T-helper 2 cell treated with Interferon-gamma antibody and Interleukin-4, amounts not matched to agents 5 μg/mL and 100 μg/mL, for 36 hours (primary cell): ENCODE measurements around the gene ACRBP.

Experiments
- DNase-seq: peaks from one replicate; pipeline ENCODE4 v3.0.0; 2021; ENCODE audit warnings: low spot score
- H3K27ac Mint-ChIP-seq: one replicate; pipeline ENCODE4 v1.8.0; 2021; ENCODE audit warnings: mild to moderate bottlenecking, mixed read lengths
- H3K27me3 Mint-ChIP-seq: one replicate; pipeline ENCODE4 v1.8.0; 2021; ENCODE audit warnings: low read depth, mixed read lengths
- H3K36me3 Mint-ChIP-seq: one replicate; pipeline ENCODE4 v1.8.0; 2021; ENCODE audit warnings: low read depth, mixed read lengths
- H3K4me1 Mint-ChIP-seq: one replicate; pipeline ENCODE4 v1.8.0; 2021; ENCODE audit warnings: low read depth, mixed read lengths
- H3K4me3 Mint-ChIP-seq: one replicate; pipeline ENCODE4 v1.8.0; 2022; ENCODE audit warnings: mild to moderate bottlenecking, moderate library complexity, mixed read lengths
- H3K9me3 Mint-ChIP-seq: one replicate; pipeline ENCODE4 v1.8.0; 2021; ENCODE audit warnings: mixed read lengths

Gene ACRBP

DNA sequence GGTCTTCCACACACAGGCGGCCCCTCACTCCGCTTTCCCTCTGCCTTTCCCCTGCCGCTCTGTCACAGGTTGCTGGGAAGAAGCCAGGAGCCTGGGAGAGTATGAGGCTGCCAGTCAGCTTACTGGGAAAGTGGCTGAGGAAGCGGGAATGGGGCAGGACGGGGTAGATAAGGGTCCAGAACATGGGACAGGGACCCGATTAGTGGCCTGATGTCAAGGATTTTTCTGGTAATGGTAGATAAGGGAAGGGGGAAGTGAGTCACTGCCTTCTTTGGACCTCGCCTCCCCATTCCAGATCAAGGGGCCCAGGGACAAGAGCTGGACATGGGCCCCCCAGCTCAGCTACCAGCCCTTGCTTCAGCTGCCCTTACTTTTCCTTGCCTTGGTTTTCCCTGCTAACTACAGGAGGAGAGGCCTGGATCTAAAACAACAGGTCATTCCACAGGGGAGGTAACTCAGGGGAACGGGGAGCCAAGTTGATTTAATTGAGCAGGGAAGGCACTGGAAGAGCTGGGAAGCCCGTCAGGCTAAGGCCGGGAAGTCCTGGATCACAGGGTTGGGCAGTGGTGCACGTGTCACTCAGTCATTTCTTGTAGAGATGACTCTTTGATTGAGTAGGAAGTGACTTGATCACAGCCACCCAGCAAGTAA is 8.0 kb downstream of the ACRBP start:
- H3K4me3 Mint-ChIP-seq: no peak overlapping the region
- no peak overlapping the region for H3K27ac Mint-ChIP-seq

GRCh38 chr12:6638305-6638704 is 8.9 kb downstream of the ACRBP start:
- no peak overlapping the region for H3K4me3 Mint-ChIP-seq
- H3K27ac Mint-ChIP-seq: peak overlapping the region; percentile 29
- H3K4me1 Mint-ChIP-seq: peaks cover 21% of the 10 kb centered on the region
- H3K9me3 Mint-ChIP-seq: peaks cover 4% of the 10 kb centered on the region
- H3K27me3 Mint-ChIP-seq: peaks cover 10% of the 10 kb centered on the region
- no peak for DNase-seq
- H3K36me3 Mint-ChIP-seq: peaks cover 3% of the 10 kb centered on the region

More for the DNA sequence above, 8.0 kb downstream of the ACRBP start:
- no peak for DNase-seq
- peaks cover 9% of the 10 kb centered on the region for H3K36me3 Mint-ChIP-seq
- H3K9me3 Mint-ChIP-seq: peaks cover 12% of the 10 kb centered on the region
- peaks cover 10% of the 10 kb centered on the region for H3K27me3 Mint-ChIP-seq
- peaks cover 22% of the 10 kb centered on the region for H3K4me1 Mint-ChIP-seq

- Mint-ChIP-seq H3K9me3 (no peaks in the 10 kb centered on the region), H3K27ac (peak within 1 kb of the TSS; percentile 87), H3K4me1 (peaks cover 40% of the 10 kb centered on the region), H3K4me3 (peak within 1 kb of the TSS; percentile 67), H3K27me3 (no peaks in the 10 kb centered on the region), H3K36me3 (no peaks in the 10 kb centered on the region)
- DNase-seq: no peak
These were observed 11.2 kb downstream of the ACRBP start, which contains the start of gene LPAR5 for GRCh38 chr12:6635856-6636531. TSS of gene LPAR5 (minus strand) at chr12:6635959. CDS start at chr12:6621248, 14,711 bp downstream.

DNA sequence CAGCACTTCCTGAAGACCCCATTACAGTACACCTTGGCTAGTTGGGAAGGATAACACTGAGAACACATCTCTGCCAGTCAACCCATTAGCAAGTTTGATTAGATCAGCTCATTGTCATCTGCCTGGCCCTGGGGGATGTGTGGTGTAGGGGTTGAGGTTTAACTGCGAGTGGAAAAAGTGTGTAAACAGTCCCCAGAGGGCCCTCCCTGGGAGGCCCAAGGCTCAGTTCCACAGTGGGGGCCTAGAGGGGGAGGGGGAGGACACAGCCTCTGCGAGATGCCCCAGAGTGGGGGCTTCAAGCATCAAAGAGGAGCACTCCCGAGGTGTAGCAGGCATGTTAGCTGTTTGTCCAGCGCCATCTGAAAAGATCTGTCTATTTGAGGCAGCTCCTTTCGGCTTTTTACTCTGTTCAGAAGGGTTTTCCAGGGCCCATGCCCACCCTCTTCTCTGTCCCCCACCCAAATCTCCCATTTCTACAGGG is 11.8 kb downstream of the ACRBP start:
- H3K9me3 Mint-ChIP-seq: no peaks in the 10 kb centered on the region
- peak overlapping the region; percentile 87 for H3K27ac Mint-ChIP-seq
- peak; percentile 72 for DNase-seq
- peaks cover 36% of the 10 kb centered on the region for H3K4me1 Mint-ChIP-seq
- peak overlapping the region; percentile 67 for H3K4me3 Mint-ChIP-seq
- no peaks in the 10 kb centered on the region for H3K36me3 Mint-ChIP-seq
- no peaks in the 10 kb centered on the region for H3K27me3 Mint-ChIP-seq

DNA sequence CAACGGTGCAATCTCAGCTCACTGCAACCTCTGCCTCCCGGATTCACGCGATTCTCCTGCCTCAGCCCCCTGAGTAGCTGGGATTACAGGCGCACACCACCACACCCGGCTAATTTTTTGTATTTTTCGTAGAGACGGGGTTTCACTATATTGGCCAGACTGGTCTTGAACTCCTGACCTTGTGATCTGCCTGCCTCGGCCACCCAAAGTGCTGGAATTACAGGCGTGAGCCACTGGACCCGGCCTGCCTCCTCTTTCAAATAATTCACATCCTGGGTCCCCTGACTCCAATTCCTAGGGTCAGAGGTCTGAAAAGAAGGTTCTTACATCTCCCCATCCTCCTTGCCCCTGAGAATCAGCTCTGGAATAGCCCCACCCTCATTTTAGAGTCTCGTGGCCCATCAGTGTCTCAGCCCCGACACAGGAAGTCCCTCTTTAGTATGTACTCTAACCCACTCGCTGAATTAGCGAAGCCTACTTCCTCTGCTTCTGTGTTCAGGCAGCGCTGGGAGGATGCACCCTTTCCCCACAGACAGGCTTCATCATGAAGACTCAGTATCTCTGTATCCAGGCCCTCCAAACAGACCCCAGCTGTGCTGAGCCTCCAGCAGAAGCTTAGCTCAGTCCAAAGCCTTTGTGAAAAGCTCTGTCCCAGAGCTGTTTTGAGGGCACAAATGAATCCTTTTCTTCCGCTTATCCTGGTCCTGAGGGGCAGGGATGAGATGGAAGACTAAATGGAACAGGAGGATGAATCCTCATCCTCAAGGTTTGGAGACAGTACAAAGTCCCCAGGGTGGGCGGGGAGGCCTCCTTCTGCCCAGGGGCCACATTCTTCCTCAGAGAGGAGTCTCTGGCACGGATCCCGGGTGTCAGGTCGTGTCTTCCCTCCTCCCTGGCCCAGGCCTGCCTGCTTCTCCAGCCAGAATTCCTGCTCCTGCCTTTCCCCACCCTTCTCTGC is 14.9 kb downstream of the ACRBP start:
- H3K4me3 Mint-ChIP-seq: peak overlapping the region; percentile 82
- H3K27me3 Mint-ChIP-seq: no peaks in the 10 kb centered on the region
- no peaks in the 10 kb centered on the region for H3K9me3 Mint-ChIP-seq
- peaks cover 45% of the 10 kb centered on the region for H3K4me1 Mint-ChIP-seq
- H3K36me3 Mint-ChIP-seq: no peaks in the 10 kb centered on the region
- peak overlapping the region; percentile 97 for H3K27ac Mint-ChIP-seq
- no peak for DNase-seq

- Mint-ChIP-seq H3K4me3 (peak overlapping the region; percentile 82), H3K9me3 (no peaks in the 10 kb centered on the region), H3K36me3 (no peaks in the 10 kb centered on the region), H3K27ac (peak overlapping the region; percentile 97), H3K27me3 (no peaks in the 10 kb centered on the region), H3K4me1 (peaks cover 50% of the 10 kb centered on the region)
- no peak for DNase-seq
These were observed 15.7 kb downstream of the ACRBP start for GRCh38 chr12:6631549-6631961.

DNA sequence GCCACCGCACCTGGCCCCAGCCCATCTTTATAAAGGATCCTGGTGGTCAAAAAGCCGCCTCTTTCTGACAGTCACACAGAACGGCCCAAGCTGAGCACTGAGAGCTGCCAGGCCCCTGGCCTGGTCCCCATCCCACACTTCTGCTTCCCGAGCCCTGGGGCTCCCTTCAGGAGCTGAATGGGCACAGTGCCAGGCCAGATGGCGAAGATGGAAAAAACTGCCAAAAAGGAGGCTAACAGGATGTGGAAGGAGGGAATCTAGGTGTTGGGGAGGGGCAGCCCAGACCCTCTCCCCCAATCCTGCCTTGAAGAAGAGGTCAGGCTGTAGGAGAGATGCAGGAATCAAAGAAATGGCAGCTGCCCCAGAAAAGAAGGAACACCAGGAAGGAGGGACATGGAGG is 16.5 kb downstream of the ACRBP start:
- Mint-ChIP-seq H3K4me3 (peak overlapping the region; percentile 82), H3K27me3 (no peaks in the 10 kb centered on the region), H3K36me3 (no peaks in the 10 kb centered on the region), H3K27ac (peak overlapping the region; percentile 97), H3K9me3 (no peaks in the 10 kb centered on the region), H3K4me1 (peaks cover 43% of the 10 kb centered on the region)
- DNase-seq: no peak

- H3K4me1 Mint-ChIP-seq: peaks cover 29% of the 10 kb centered on the region
- peak overlapping the region; percentile 82 for H3K27ac Mint-ChIP-seq
- no peaks in the 10 kb centered on the region for H3K27me3 Mint-ChIP-seq
- H3K36me3 Mint-ChIP-seq: no peaks in the 10 kb centered on the region
- no peaks in the 10 kb centered on the region for H3K9me3 Mint-ChIP-seq
- DNase-seq: no peak
- H3K4me3 Mint-ChIP-seq: peak overlapping the region; percentile 85
These were observed 19.6 kb downstream of the ACRBP start for GRCh38 chr12:6627616-6628015.

DNA sequence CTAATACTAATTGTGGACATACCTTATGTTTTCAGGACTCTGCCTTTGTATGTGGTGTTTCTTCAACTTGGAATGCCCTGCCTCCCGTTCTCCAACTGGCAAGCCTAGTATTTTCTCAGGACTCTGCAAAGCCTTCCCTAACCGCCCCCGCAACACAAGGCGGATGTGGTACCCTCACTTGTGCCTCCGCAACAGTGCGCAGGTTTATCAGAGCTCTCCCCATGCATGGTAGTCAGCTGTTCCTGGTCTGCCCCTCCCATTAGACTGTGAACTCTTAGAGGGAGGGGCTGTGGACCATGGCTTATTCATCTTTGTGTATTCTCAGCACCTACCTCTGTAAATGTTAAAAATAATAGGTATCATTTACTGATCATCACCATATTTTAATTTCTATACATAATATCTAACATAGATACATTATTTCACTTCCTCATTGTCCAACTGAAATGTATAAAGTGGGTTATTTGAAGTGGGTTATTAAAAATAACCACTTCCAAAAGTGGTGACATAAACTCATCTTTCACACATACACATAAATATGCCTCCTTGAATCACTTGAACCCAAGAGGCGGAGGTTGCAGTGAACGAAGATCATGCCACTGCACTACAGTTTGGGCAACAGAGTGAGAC is 20.5 kb downstream of the ACRBP start:
- Mint-ChIP-seq H3K9me3 (no peaks in the 10 kb centered on the region), H3K4me3 (no peak overlapping the region), H3K36me3 (no peaks in the 10 kb centered on the region), H3K27me3 (no peaks in the 10 kb centered on the region), H3K27ac (no peak overlapping the region), H3K4me1 (peaks cover 22% of the 10 kb centered on the region)
- DNase-seq: no peak

DNA sequence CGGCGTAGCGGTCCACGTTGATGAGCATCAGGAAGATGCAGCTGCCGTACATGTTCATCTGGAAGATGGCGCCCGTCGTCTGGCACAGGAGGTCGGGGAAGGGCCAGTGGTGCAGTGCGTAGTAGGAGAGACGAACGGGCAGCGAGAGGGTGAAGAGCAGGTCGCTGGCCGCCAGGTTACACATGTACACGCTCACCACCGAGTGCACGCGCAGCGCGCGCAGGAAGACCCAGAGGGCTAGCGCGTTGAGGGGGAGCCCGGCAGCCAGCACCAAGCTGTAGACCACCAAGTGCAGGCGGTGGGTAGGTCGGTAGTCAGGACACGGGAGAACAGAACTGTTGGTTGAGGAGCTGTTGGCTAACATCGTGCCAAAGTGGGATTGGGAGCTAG is 26.4 kb downstream of the ACRBP start:
- no peak for DNase-seq
- Mint-ChIP-seq H3K4me1 (peaks cover 8% of the 10 kb centered on the region), H3K9me3 (no peaks in the 10 kb centered on the region), H3K36me3 (peaks cover 7% of the 10 kb centered on the region), H3K4me3 (peak overlapping the region; percentile 38), H3K27me3 (no peaks in the 10 kb centered on the region), H3K27ac (no peak overlapping the region)

GRCh38 chr12:6620137-6620884 is 26.9 kb downstream of the ACRBP start:
- Mint-ChIP-seq H3K27ac (no peak overlapping the region), H3K4me1 (peaks cover 9% of the 10 kb centered on the region)

GRCh38 chr12:6618483-6619225 is 28.6 kb downstream of the ACRBP start:
- H3K4me1 Mint-ChIP-seq: peaks cover 14% of the 10 kb centered on the region
- H3K4me3 Mint-ChIP-seq: no peak overlapping the region
- no peaks in the 10 kb centered on the region for H3K27me3 Mint-ChIP-seq
- no peak overlapping the region for H3K27ac Mint-ChIP-seq
- no peaks in the 10 kb centered on the region for H3K9me3 Mint-ChIP-seq
- no peak for DNase-seq
- peaks cover 7% of the 10 kb centered on the region for H3K36me3 Mint-ChIP-seq

More at GRCh38 chr12:6620137-6620884, 26.9 kb downstream of the ACRBP start:
- H3K27me3 Mint-ChIP-seq: no peaks in the 10 kb centered on the region
- H3K36me3 Mint-ChIP-seq: peaks cover 7% of the 10 kb centered on the region
- H3K9me3 Mint-ChIP-seq: no peaks in the 10 kb centered on the region
- peak overlapping the region; percentile 38 for H3K4me3 Mint-ChIP-seq
- DNase-seq: peak; percentile 54
